Psoas muscle (tissue), 8 donors: ENCODE data around the gene UFSP2. TPM values are rescaled to one million over a fixed set of nuclear protein-coding genes. Genes with fewer than 3 reads are reported as not detected.
A peak's percentile ranks its signal among the peaks of the same experiment; 100 is the strongest.

Experiments
- ATAC-seq, 4 donors: fragments of 200-7000 bp; cut with Tn5 transposase; one replicate each; pipeline ENCODE4 v1.9.1; 2020; ENCODE audit warnings: moderate library complexity in 3 of 4, mild to moderate bottlenecking in 2 of 4
- DNase-seq, 2 donors: peaks; one replicate each; pipeline ENCODE4 v3.0.0-alpha.2; 2020
- H3K27ac ChIP-seq: fragments of 200-600 bp; one replicate; pipeline ENCODE4 v1.8.0; 2022
- H3K27me3 ChIP-seq, 3 donors: fragments of 200-600 bp in 1 of 3; one replicate each; pipeline versions ENCODE4 v1.6.1 to v1.8.0; 2013 to 2022; ENCODE audit warnings: low read length in 2 of 3, mild to moderate bottlenecking in 2 of 3, moderate library complexity in 1 of 3; ENCODE audit not compliant: insufficient read depth in 3 of 3
- H3K36me3 ChIP-seq, 2 donors: fragments of 200-600 bp in 1 of 2; one replicate each; pipeline versions ENCODE4 v1.6.1 to v1.8.0; 2013 to 2022; ENCODE audit warnings: low read depth in 1 of 2, mild to moderate bottlenecking in 1 of 2, moderate library complexity in 1 of 2; ENCODE audit not compliant: insufficient read depth in 1 of 2
- H3K4me1 ChIP-seq: fragments of 200-600 bp; one replicate; pipeline ENCODE4 v1.8.0; 2022
- H3K4me3 ChIP-seq: fragments of 200-600 bp; one replicate; pipeline ENCODE4 v1.8.0; 2022; ENCODE audit warnings: mild to moderate bottlenecking
- H3K9me3 ChIP-seq: fragments of 200-600 bp; one replicate; pipeline ENCODE4 v1.8.0; 2022
- CTCF ChIP-seq: fragments of 200-600 bp; IDR thresholded peaks from one replicate; pipeline ENCODE4 v1.8.0; 2022; ENCODE audit warnings: antibody characterized with exemption
- WGBS, 3 donors: extraction: QIAGEN DNeasy Blood & Tissue Kit; methylation state at CpG; one replicate each; pipeline versions ENCODE4 v1.1.6 to v1.1.7; 2013; 5-methylcytosine and 5-hydroxymethylcytosine counted together
- intact Hi-C, 2 donors: fragments of 100-400 bp; cut with DNase I; formaldehyde crosslinking; loops; one replicate each; pipeline versions ENCODE4 v1.11.0 to v1.14.2; 2022
- polyA plus RNA-seq, 3 donors: library from polyadenylated mRNA; stranded (reverse); fragments of 200-250 nt; gene quantifications; one replicate each; pipeline ENCODE4 v1.2.3, GENCODE V29; 2013
- total RNA-seq, 4 donors: library from RNA; stranded (reverse); fragmentation: NEBNext Ultra II Directional in 2 of 4; extraction: Animal tissue kit (Norgen Biotek cat#: 25700) in 2 of 4; gene quantifications; one replicate each; pipeline versions ENCODE4 v1.2.1 to v1.2.4, GENCODE V29; 2021 to 2023
- donor health status: healthy with polysubstance abuse.
- donor health status: DM: no; HTN: no; CAD: no; lungs with moderate emphysema.
- donor health status: Bipolar disorder and iron deficiency.
- donor health status: healthy.
- donor health status: DM: yes; HTN: yes; CAD: no.
- donor health status: DM: no; HTN: no; CAD: no.
- donor health status: DM: no; HTN: no; CAD: no.
- donor health status: DM: yes; HTN: yes; CAD: no.

The UFSP2 gene
- total and polyA plus RNA-seq, 7 donors, result 22.5 to 45.5 (median 33.8) TPM

- intact Hi-C loops, result no loop called here
- TF ChIP-seq CTCF, result no peak
- no peaks in the 10 kb centered on the region for H3K27me3 ChIP-seq
- no peak overlapping the region for H3K27ac ChIP-seq
- DNase-seq (no peak), ATAC-seq (no peak)
- H3K36me3 ChIP-seq, result peaks cover 0 to 9% of the 10 kb centered on the region in 2 donors
- H3K4me3 ChIP-seq, result no peak overlapping the region
- 95 to 97% (median 97%) methylated on average over 8 of the region's 8 CpGs for WGBS, 3 donors
- H3K4me1 ChIP-seq, result no peaks in the 10 kb centered on the region
- H3K9me3 ChIP-seq, result no peaks in the 10 kb centered on the region
Observed at GRCh38 chr4:185461565-185461964, 35.8 kb upstream of the UFSP2 start.

- H3K36me3 ChIP-seq, result peaks cover 0 to 9% of the 10 kb centered on the region in 2 donors
- H3K4me1 ChIP-seq, result no peaks in the 10 kb centered on the region
- no peaks in the 10 kb centered on the region for H3K9me3 ChIP-seq
- DNase-seq (no peak), ATAC-seq (peak; percentile 53 to 84 (median 64))
- intact Hi-C loops, result no loop called here
- 20 to 28% (median 23%) methylated on average over 3 of the region's 3 CpGs for WGBS, 3 donors
- no peak overlapping the region for H3K27ac ChIP-seq
- TF ChIP-seq CTCF, result no peak
- no peak overlapping the region for H3K4me3 ChIP-seq
- no peaks in the 10 kb centered on the region for H3K27me3 ChIP-seq
Observed at GRCh38 chr4:185457136-185457535, 31.4 kb upstream of the UFSP2 start.

GRCh38 chr4:185456131-185456530 lies 30.4 kb upstream of the UFSP2 start:
- Histone ChIP-seq H3K9me3 (no peaks in the 10 kb centered on the region), H3K36me3 (peaks cover 0 to 9% of the 10 kb centered on the region in 2 donors), H3K27me3 (no peaks in the 10 kb centered on the region), H3K4me1 (no peaks in the 10 kb centered on the region), H3K27ac (no peak overlapping the region), H3K4me3 (no peak overlapping the region)
- intact Hi-C loops, result no loop called here
- no peak for TF ChIP-seq CTCF
- DNase-seq (no peak), ATAC-seq (no peak)
- 41 to 72% (median 46%) methylated on average over 2 of the region's 2 CpGs for WGBS, 3 donors

- H3K27me3 ChIP-seq, result no peaks in the 10 kb centered on the region
- DNase-seq (no peak), ATAC-seq (no peak)
- no peaks in the 10 kb centered on the region for H3K9me3 ChIP-seq
- H3K4me3 ChIP-seq, result no peak overlapping the region
- H3K27ac ChIP-seq, result no peak overlapping the region
- TF ChIP-seq CTCF, result no peak
- intact Hi-C loops, result no loop called here
- 92 to 98% (median 95%) methylated on average over 2 of the region's 2 CpGs for WGBS, 3 donors
- no peaks in the 10 kb centered on the region for H3K4me1 ChIP-seq
- H3K36me3 ChIP-seq, result no peaks in the 10 kb centered on the region
Observed at GRCh38 chr4:185445209-185445608, 19.4 kb upstream of the UFSP2 start.

- intact Hi-C loops, result no loop called here
- H3K4me3 ChIP-seq, result no peak overlapping the region
- no peaks in the 10 kb centered on the region for H3K4me1 ChIP-seq
- TF ChIP-seq CTCF, result no peak
- WGBS, 3 donors, result 92 to 97% (median 97%) methylated on average over 2 of the region's 2 CpGs
- DNase-seq (no peak), ATAC-seq (no peak)
- no peak overlapping the region for H3K27ac ChIP-seq
- H3K27me3 ChIP-seq, result no peaks in the 10 kb centered on the region
- H3K36me3 ChIP-seq, result no peaks in the 10 kb centered on the region
- no peaks in the 10 kb centered on the region for H3K9me3 ChIP-seq
Observed at GRCh38 chr4:185441479-185441878, 15.7 kb upstream of the UFSP2 start.
